Measurements from ENCODE around the gene MS4A15.

- TF ChIP-seq POLR2A (IDR thresholded peaks at IDR 0.05) (no peak), CTCF (IDR thresholded peaks at IDR 0.05) (no peak), POLR2AphosphoS5 (IDR thresholded peaks at IDR 0.05) (no peak), EP300 (IDR thresholded peaks at IDR 0.05) (no peak)
Observed at GRCh38 chr11:60750911-60751310, 5.8 kb upstream of the MS4A15 start.

Data from gastroesophageal sphincter (tissue), 3 donors.